Amniotic stem cell (primary cell): ENCODE results near the gene PPP1R12B.
"Not testable (repeated sequence)": the region's sequence is repeated elsewhere in the genome, so short reads cannot be mapped to it uniquely, and the experiment has no call there.

Experiments
- DNase-seq: peaks from one replicate; lab custom pipeline; 2025; lab: John Stamatoyannopoulos, UW

Gene PPP1R12B

GRCh38 chr1:202439308-202439707 is 90.8 kb downstream of the PPP1R12B start:
- DNase-seq, result no peak

DNA sequence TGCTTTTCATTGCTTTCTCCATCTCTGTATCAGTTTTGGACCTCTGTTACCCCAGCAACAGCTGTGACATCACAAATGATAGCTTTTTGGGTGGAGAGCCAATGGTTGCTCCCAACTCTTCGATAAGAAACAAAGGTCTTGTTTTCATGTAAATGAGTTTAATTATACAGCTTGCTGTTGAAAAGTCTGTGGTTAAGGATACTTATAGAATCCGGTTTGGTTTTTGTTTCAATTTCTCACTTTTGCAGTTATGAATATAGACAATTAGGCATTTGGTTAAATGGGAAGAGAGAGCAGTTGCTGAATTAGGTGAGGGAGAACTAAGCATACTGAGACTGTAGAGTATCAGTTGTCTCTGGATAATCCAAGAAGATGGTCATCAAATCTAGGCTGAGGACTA is 99.6 kb downstream of the PPP1R12B start:
- DNase-seq, result not testable (repeated sequence)

GRCh38 chr1:202451641-202452040 is 103.1 kb downstream of the PPP1R12B start:
- not testable (repeated sequence) for DNase-seq

GRCh38 chr1:202452508-202452907 is 104.0 kb downstream of the PPP1R12B start:
- no peak for DNase-seq

DNA sequence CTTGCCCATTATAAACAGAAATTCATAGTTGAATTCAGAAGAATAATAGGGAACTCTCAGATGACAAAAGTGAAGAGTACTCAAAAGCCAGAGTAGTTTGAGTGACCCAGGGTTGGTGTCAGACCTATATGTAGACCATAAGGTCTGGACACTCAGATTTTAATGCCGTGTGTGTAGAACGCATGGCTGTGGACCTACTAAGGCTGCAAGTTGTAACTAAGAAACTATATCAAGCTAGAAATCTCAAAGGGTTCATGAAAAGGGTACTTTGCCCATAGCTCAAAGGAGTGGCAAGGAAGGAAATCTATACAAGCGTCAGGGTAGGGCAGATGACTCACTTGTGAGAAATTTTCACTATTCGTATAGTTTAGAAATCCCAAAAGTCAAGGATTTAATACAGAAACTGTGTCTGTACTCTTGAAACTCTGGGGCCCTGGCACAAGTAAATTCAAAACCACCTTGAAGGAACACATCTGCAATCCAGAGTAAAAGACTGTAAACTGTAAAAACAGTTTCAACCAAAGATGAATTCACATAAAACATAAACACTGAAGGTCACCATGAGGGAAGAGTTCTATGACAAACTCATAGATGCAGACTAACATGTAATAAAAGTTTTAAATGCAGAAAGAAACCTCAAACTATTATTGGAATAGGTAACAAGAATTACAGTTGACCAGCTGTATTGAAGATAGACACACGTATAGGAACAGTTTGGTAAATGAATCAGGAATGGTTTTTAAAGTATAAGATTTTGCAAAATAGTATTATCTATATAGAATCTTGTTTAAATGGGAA is 108.1 kb downstream of the PPP1R12B start:
- peak; percentile 10 for DNase-seq

- not testable (repeated sequence) for DNase-seq
These were observed 110.2 kb downstream of the PPP1R12B start for GRCh38 chr1:202458651-202459050.

DNA sequence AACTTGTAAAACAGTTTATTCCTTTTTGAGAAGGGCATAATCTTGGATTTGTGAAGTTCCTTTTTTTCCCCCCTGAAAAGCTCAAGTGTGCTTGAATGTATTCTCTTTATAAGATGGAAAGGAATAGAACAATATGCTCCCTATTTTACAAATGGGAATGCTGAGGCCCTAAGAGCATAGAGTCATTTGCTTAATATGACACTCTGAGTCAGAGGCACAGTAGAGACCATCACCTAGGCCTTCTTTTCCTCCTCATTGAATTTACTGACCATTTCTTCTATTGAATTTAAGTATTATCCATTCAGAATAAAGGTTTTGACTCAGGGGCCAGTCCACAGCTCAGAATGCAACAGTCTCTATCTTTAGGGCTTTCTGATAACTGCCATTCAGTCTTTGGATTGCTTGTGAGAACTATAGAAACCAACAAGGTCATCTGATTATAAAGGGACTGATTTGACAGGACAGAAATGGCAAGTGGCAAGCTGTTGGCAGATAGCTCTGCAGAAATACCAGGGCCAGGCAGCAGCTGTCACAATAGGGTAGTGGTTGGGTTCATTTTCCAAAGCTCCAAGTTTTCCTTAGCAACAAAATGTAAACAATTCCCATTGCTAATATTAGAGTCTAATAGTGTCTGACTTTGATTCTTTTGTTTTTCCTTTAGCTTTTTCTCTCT is 111.1 kb downstream of the PPP1R12B start:
- DNase-seq, result not testable (repeated sequence)

GRCh38 chr1:202460143-202460495 is 111.6 kb downstream of the PPP1R12B start:
- peak; percentile 39 for DNase-seq

GRCh38 chr1:202462342-202463076 is 114.0 kb downstream of the PPP1R12B start:
- DNase-seq, result no peak

DNA sequence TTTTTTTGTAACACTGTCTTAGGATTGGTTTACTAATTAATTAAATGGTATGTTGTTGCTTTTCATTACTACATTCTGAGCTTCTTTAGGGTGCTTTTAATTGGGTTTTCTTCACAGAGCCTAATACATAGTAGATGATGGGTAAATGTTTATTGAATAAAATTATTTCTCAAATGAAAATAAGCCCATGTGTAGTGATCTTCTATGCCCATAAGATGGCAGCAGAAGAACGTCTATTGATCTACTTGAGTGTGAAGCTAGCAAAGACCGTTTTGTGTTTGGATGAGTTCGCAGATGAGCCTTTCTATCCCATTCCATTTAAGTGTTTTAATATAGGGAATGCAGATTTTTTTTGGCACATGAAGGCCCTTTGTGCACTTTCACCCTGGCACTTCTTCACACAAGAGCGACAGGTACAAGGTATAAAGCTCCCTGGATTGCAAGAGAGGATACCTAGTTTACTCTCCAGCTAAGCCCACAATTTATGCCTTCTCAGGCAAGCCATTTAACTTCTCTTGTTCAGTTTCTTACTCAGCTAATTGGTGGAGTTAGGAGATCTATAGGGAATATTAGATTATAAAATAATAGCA is 115.7 kb downstream of the PPP1R12B start:
- DNase-seq, result not testable (repeated sequence)

DNA sequence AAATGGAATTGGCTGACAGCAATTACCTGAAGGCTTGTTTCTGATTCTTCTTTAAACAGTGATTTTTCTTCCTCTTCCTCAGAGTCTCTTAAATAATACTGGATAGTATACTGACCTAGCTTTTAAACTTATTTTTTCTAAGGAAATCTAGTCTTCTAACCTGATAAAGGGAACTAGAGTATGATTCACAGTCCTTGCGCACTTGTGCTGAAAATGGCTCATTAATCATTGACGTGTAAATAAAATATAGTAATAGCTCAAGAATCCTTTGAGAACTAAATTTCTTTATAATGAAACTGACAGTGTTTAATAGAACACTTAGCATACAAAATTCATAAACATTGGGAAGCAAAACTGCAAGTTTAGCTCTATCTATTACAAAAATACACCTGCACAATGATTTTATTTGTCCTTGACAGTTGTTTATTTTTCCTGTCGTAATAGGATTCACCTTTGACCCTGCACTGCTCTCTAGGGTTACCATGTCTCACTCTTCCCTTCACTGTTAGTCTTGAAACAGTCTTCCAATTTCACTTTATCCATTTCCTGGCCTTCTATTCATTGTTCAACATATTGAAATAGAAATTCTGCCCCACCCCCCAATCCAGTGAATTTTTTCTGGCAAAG is 117.3 kb downstream of the PPP1R12B start:
- DNase-seq, result not testable (repeated sequence)

GRCh38 chr1:202466339-202466738 is 117.8 kb downstream of the PPP1R12B start:
- not testable (repeated sequence) for DNase-seq

- DNase-seq, result not testable (repeated sequence)
These were observed 118.9 kb downstream of the PPP1R12B start for GRCh38 chr1:202467381-202467780.

- not testable (repeated sequence) for DNase-seq
These were observed 120.2 kb downstream of the PPP1R12B start for GRCh38 chr1:202468695-202469094.

- DNase-seq, result not testable (repeated sequence)
These were observed 120.6 kb downstream of the PPP1R12B start for GRCh38 chr1:202469123-202469522.

GRCh38 chr1:202471246-202471645 is 122.7 kb downstream of the PPP1R12B start:
- DNase-seq, result no peak

DNA sequence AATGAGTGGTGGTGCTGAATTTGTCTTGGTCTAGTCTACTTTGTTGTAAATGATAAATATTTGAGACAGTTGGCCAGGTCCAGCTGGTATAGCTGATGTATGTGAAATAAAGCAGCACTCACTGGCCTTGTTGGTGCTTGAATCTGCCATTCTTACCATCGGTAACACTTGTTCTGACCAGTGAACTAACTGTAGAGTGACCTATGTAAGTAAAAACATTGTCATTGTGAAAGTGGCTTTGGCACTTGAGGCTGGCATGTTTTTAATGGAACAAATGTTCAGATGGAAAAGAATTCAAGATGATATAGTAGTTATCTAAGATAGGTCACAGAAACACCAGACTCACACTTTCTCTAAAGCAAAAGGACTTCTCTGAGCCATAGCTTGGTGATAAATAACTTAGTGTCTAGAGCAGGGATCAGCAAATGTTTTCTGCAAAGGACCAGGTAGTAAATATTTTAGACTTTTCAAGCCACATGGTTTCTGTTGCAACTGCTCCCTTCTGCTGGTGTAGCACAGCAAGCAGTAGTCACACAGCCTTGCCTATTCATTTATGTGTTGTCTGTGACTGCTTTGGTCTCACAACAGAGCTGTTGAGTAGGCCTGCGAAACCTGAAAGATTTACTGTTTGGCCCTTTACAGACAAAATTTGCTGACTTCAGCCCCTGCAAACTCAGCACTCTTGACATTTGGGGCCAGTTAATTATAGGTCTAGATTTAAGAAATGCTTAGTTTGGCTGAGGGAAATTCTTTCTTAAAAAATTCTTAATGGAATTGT is 124.0 kb downstream of the PPP1R12B start:
- DNase-seq, result not testable (repeated sequence)

- DNase-seq, result not testable (repeated sequence)
These were observed 125.0 kb downstream of the PPP1R12B start for GRCh38 chr1:202473266-202474045.

DNA sequence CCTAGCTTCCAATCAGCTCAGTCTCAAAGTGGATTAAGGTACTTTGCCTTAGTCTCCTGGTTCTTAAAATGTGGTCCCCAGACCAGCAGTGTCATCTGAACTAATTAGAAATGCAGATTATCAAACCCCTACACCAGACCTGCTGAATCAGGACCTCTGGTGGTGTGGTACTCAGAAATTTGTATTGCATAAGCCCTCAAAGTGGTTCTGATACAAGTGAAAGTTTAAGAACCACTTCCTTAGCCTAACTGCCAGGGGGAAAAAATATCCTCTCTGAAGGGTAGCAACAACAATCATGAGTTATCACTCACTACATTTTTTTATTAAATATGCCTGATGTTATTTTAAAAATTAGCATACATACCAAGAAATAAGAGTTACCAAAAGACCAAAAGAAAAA is 131.2 kb downstream of the PPP1R12B start:
- not testable (repeated sequence) for DNase-seq

GRCh38 chr1:202480640-202481039 is 132.1 kb downstream of the PPP1R12B start:
- DNase-seq, result not testable (repeated sequence)
